SK-N-SH treated with all-trans-retinoic acid at 6 μM for 48 hours (cell line): Measurements from ENCODE around the gene TMEM114.

Experiments used
- ATAC-seq: fragments of 200-7000 bp; cut with Tn5 transposase; 3 replicates; pipeline ENCODE4 v1.9.1; 2020; ENCODE audit warnings: mild to moderate bottlenecking, moderate library complexity
- ARNTL ChIP-seq: fragments of 450-650 bp; formaldehyde crosslinking; IDR thresholded peaks from 2 replicates; pipeline ENCODE4 v1.5.0; 2020; ENCODE audit warnings: low read depth, mild to moderate bottlenecking, moderate library complexity, borderline replicate concordance
- BACH2 ChIP-seq: fragments of 250-450 bp; sonication (Bioruptor Pico); IDR thresholded peaks from 2 replicates; pipeline ENCODE4 v1.9.0; 2021; ENCODE audit warnings: mild to moderate bottlenecking, borderline replicate concordance
- CREB5 ChIP-seq: fragments of 250-450 bp; sonication (Bioruptor Pico); IDR thresholded peaks from 2 replicates; pipeline ENCODE4 v1.5.1; 2020; ENCODE audit warnings: low read depth, mild to moderate bottlenecking, moderate library complexity
- CSDC2 ChIP-seq: fragments of 250-450 bp; sonication (Bioruptor Pico); IDR thresholded peaks from 2 replicates; pipeline ENCODE4 v1.5.0; 2020; ENCODE audit warnings: mild to moderate bottlenecking, moderate library complexity
- CSRNP3 ChIP-seq: fragments of 250-450 bp; sonication (Bioruptor Pico); IDR thresholded peaks from 2 replicates; pipeline ENCODE4 v1.5.1; 2021; ENCODE audit warnings: mild to moderate bottlenecking, moderate library complexity
- ESRRG ChIP-seq: fragments of 250-450 bp; sonication (Bioruptor Pico); IDR thresholded peaks from 2 replicates; pipeline ENCODE4 v1.6.1; 2021; ENCODE audit warnings: mild to moderate bottlenecking
- GLIS3 ChIP-seq: fragments of 250-450 bp; sonication (Bioruptor Pico); IDR thresholded peaks from 2 replicates; pipeline ENCODE4 v1.5.0; 2020; ENCODE audit warnings: mild to moderate bottlenecking, moderate library complexity
- ISL1 ChIP-seq: fragments of 250-450 bp; sonication (Bioruptor Pico); IDR thresholded peaks from 2 replicates; pipeline ENCODE4 v2.1.2; 2022; ENCODE audit warnings: mild to moderate bottlenecking, moderate library complexity
- OSR1 ChIP-seq: fragments of 250-450 bp; sonication (Bioruptor Pico); IDR thresholded peaks from 2 replicates; pipeline ENCODE4 v1.8.0; 2022; ENCODE audit warnings: moderate library complexity, mild to moderate bottlenecking, inconsistent platforms
- PATZ1 ChIP-seq: fragments of 250-450 bp; sonication (Bioruptor Pico); IDR thresholded peaks from 2 replicates; pipeline ENCODE4 v1.8.0; 2020; ENCODE audit warnings: mild to moderate bottlenecking, moderate library complexity, borderline replicate concordance
- POU6F1 ChIP-seq: fragments of 250-450 bp; sonication (Bioruptor Pico); IDR thresholded peaks from 2 replicates; pipeline ENCODE4 v1.8.0; 2021; ENCODE audit warnings: low read depth, mild to moderate bottlenecking, moderate library complexity, borderline replicate concordance
- PPARA ChIP-seq: fragments of 250-450 bp; sonication (Bioruptor Pico); IDR thresholded peaks from 2 replicates; pipeline ENCODE4 v1.5.0; 2020; ENCODE audit warnings: mild to moderate bottlenecking, borderline replicate concordance
- RARB ChIP-seq: fragments of 250-450 bp; sonication (Bioruptor Pico); IDR thresholded peaks from 2 replicates; pipeline ENCODE4 v1.8.0; 2021; ENCODE audit warnings: mild to moderate bottlenecking, moderate library complexity
- SNAI2 ChIP-seq: fragments of 250-450 bp; sonication (Bioruptor Pico); IDR thresholded peaks from 2 replicates; pipeline ENCODE4 v1.5.0; 2020; ENCODE audit warnings: mild to moderate bottlenecking, moderate library complexity
- TOX ChIP-seq: fragments of 250-450 bp; sonication (Bioruptor Pico); IDR thresholded peaks from 2 replicates; pipeline ENCODE4 v1.8.0; 2021; ENCODE audit warnings: mild to moderate bottlenecking, moderate library complexity, borderline replicate concordance
- TSHZ2 ChIP-seq: fragments of 250-450 bp; sonication (Bioruptor Pico); IDR thresholded peaks from 2 replicates; pipeline ENCODE4 v1.5.0; 2020; ENCODE audit warnings: mild to moderate bottlenecking, moderate library complexity
- ZC3H10 ChIP-seq: fragments of 250-450 bp; sonication (Bioruptor Pico); IDR thresholded peaks from 2 replicates; pipeline ENCODE4 v1.5.1; 2021; ENCODE audit warnings: mild to moderate bottlenecking, moderate library complexity
- ZFP3 ChIP-seq: fragments of 250-450 bp; sonication (Bioruptor Pico); IDR thresholded peaks from 2 replicates; pipeline ENCODE4 v1.5.0; 2020; ENCODE audit warnings: mild to moderate bottlenecking, moderate library complexity
- ZNF565 ChIP-seq: fragments of 450-650 bp; formaldehyde crosslinking; conservative IDR thresholded peaks from 2 replicates; pipeline ENCODE4 v1.5.0; 2020; ENCODE audit warnings: low read depth, mild to moderate bottlenecking, moderate library complexity
- ZNF8 ChIP-seq: fragments of 450-650 bp; formaldehyde crosslinking; IDR thresholded peaks from 2 replicates; pipeline ENCODE4 v1.5.0; 2020; ENCODE audit warnings: mild to moderate bottlenecking, moderate library complexity

The TMEM114 gene

GRCh38 chr16:8547762-8548161 is 42.5 kb downstream of the TMEM114 start:
- ATAC-seq: no peak
- TF ChIP-seq ZNF8 (CRISPR knock-in tag) (no peak), ARNTL (no peak)
- TF ChIP-seq, all 23 proteins: peak for 0

GRCh38 chr16:8544406-8544805 is 45.9 kb downstream of the TMEM114 start:
- no peak for ATAC-seq
- TF ChIP-seq SNAI2 (CRISPR knock-in tag): no peak
- TF ChIP-seq TSHZ2: no peak
- no peak for TF ChIP-seq CSDC2 (CRISPR knock-in tag)
- TF ChIP-seq CREB5: no peak
- TF ChIP-seq PPARA (CRISPR knock-in tag): no peak
- no peak for TF ChIP-seq TOX
- TF ChIP-seq ZNF8 (CRISPR knock-in tag): no peak
- no peak for TF ChIP-seq RARB
- TF ChIP-seq ZNF565 (CRISPR knock-in tag): no peak
- TF ChIP-seq ZC3H10 (CRISPR knock-in tag): no peak
- TF ChIP-seq PATZ1 (CRISPR knock-in tag): no peak
- TF ChIP-seq OSR1 (CRISPR knock-in tag): no peak
- no peak for TF ChIP-seq BACH2 (CRISPR knock-in tag)
- TF ChIP-seq GLIS3 (CRISPR knock-in tag): no peak
- no peak for TF ChIP-seq CSRNP3 (CRISPR knock-in tag)
- TF ChIP-seq ISL1 (CRISPR knock-in tag): no peak
- no peak for TF ChIP-seq ESRRG (CRISPR knock-in tag)

- no peak for TF ChIP-seq ZFP3
- no peak for TF ChIP-seq ZC3H10 (CRISPR knock-in tag)
- no peak for TF ChIP-seq PPARA (CRISPR knock-in tag)
- no peak for TF ChIP-seq POU6F1 (CRISPR knock-in tag)
- no peak for TF ChIP-seq CREB5
- TF ChIP-seq RARB: no peak
- TF ChIP-seq, all 23 proteins: peak for 0
- ATAC-seq: no peak
Measured at GRCh38 chr16:8543258-8543657, 47.1 kb downstream of the TMEM114 start.
